HG03378 (cell line): Measurements from ENCODE around the gene SNX5.

Experiments
- ATAC-seq: cut with Tn5 transposase; IDR thresholded peaks from one replicate; pipeline ENCODE4 v1.9.1; 2021; ENCODE audit warnings: mild to moderate bottlenecking, moderate library complexity; ENCODE audit not compliant: unreplicated experiment

SNX5 gene

GRCh38 chr20:17993546-17993945 lies 25.0 kb upstream of the SNX5 start:
- ATAC-seq: no peak

- ATAC-seq: no peak
Observed at GRCh38 chr20:17992847-17993513, 24.4 kb upstream of the SNX5 start.

GRCh38 chr20:17992224-17992637 lies 23.6 kb upstream of the SNX5 start:
- peak; percentile 83 for ATAC-seq

GRCh38 chr20:17990278-17990972 lies 21.8 kb upstream of the SNX5 start:
- ATAC-seq: no peak

GRCh38 chr20:17987988-17988387 lies 19.4 kb upstream of the SNX5 start:
- ATAC-seq: no peak

GRCh38 chr20:17985388-17986018 lies 16.9 kb upstream of the SNX5 start:
- ATAC-seq: no peak

GRCh38 chr20:17976305-17976704 lies 7.7 kb upstream of the SNX5 start:
- no peak for ATAC-seq

- no peak for ATAC-seq
Observed at GRCh38 chr20:17972121-17972520, 3.5 kb upstream of the SNX5 start.

- ATAC-seq: no peak
Observed at GRCh38 chr20:17971300-17972013, 2.9 kb upstream of the SNX5 start.

- ATAC-seq: no peak
Observed at GRCh38 chr20:17969884-17970409, 1.4 kb upstream of the SNX5 start.

GRCh38 chr20:17969278-17969883 lies 787 bp upstream of the SNX5 start:
- peak; percentile 9 for ATAC-seq

- peak; percentile 0 for ATAC-seq
Observed at GRCh38 chr20:17967521-17968365, 851 bp downstream of the SNX5 start.

- no peak for ATAC-seq
Observed at GRCh38 chr20:17966432-17967310, 1.9 kb downstream of the SNX5 start.

GRCh38 chr20:17965042-17965697 lies 3.4 kb downstream of the SNX5 start:
- no peak for ATAC-seq

GRCh38 chr20:17964632-17965031 lies 4.0 kb downstream of the SNX5 start:
- no peak for ATAC-seq

- no peak for ATAC-seq
Observed at GRCh38 chr20:17964073-17964472, 4.5 kb downstream of the SNX5 start.

GRCh38 chr20:17963114-17963897 lies 5.3 kb downstream of the SNX5 start:
- ATAC-seq: no peak

GRCh38 chr20:17961587-17961940 lies 7.0 kb downstream of the SNX5 start:
- peak; percentile 1 for ATAC-seq
